GM21423 (cell line): ENCODE results near the gene TSPAN18.

Source experiments
- ATAC-seq: cut with Tn5 transposase; IDR thresholded peaks from one replicate; pipeline ENCODE4 v1.9.1; 2021; ENCODE audit warnings: mild to moderate bottlenecking, moderate library complexity; ENCODE audit not compliant: unreplicated experiment

The TSPAN18 gene

DNA sequence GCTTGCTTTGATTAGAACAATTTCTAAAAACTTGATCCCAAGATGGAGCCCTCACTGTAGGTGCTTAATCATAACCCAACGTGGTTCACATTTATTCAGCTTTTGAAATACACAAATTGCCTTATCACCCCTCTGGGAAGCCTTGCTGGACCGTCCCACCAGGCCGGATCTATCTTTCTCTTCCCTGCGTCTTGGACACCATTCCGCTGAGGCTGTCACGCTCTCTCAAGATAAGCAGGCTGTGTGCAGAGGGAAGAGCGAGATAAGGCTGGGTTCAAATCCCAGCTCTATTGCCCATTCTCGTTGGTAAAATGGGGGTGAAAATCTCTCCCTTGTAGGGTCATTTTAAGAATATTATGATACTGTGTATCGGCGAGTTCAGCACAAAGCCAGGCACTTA lies 244.4 kb downstream of the TSPAN18 start:
- ATAC-seq = no peak

DNA sequence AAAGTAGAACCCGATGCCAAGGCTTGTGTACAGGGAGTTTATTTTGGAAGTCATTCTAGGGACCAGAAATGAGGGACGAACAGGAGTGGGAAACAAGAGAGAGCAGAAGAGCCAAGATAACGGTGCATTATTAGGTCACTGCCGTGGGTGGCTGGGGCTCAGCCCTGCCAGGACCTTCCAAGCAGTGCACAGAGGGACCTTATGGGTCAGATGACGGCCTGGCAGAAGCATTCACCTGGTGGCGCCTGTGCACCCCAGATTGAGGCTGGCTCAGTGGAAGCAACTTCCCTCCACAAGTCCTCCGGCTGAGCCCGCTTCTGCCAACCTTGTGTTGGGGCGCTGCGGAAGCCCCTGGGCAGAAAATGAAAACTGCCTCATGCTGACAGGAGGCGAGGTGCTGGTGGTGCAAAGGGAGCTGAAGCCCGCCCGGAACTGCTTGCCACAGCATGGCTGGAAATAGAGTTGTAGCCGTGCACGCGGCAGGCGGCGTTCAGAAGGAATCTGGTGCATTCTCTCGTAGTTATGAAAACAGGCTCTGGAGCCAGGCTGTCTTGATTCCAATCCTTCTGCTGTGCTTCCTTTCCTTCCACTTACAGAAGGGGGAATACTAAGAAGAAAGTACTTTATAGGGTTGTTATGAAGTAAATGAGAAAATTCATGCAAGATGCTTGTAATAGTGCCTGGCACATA lies 246.1 kb downstream of the TSPAN18 start:
- no peak for ATAC-seq

DNA sequence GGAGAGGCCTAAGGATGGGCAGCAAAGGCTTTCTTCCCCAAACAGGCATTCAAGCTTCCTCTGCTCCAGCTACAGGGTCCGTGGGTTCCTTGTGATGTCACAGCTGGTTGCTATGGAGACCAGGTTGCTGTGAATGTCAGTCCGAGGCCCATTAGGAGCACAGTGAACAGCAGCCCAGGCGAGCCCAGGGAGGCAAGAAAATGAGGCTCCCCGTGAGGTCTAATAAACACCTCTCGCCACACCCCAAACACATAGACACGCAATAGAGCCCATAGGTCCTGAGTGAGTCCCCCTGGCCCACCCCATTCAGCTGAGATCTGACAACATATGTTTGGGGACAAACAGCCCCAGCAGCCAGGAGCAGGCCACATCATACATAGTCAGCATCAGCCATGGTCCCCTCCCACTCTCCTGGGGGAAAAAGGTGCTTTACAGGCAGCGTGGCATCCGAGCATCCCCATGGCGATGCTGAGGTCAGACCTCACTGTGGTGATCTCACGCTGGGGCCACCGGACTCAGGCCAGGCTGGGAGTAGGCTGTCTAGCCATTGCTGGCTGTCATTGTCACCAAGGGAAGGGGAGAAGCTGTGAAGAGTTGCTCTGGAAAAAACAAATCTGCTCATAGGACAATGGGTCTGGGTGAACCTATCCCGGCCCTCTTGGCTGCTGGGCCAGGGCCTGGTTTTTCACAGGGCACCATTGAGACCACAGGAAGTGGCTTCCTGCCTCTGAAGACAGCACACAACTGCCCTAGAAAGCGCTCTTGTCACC lies 247.1 kb downstream of the TSPAN18 start:
- no peak for ATAC-seq

DNA sequence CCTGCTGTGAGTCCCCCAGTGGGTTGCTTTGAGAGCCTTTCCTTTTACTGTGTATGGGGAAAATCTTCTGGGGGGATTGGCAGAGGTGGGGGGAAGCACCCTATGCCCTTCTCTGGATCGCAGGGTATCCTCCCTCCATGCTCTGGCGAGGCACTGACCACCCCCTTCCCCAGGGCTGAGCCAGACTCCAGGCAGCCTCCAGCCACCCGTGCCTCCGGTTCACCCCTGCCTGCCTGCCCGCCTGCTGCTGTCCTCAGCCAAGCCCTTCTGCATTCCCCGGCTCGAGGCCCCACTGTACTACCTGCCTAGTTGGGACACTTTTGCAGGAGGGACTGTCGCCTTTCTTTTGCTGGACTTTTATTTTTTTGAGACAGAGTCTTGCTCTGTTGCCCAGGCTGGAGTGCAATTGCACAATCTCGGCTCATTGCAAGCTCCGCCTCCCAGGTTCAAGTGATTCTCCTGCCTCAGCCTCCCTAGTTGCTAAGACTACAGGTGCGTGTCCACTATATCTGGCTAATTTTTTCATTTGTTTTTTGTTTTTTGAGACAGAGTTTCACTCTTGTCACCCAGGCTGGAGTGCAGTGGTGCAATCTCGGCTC lies 247.7 kb downstream of the TSPAN18 start:
- no peak for ATAC-seq

DNA sequence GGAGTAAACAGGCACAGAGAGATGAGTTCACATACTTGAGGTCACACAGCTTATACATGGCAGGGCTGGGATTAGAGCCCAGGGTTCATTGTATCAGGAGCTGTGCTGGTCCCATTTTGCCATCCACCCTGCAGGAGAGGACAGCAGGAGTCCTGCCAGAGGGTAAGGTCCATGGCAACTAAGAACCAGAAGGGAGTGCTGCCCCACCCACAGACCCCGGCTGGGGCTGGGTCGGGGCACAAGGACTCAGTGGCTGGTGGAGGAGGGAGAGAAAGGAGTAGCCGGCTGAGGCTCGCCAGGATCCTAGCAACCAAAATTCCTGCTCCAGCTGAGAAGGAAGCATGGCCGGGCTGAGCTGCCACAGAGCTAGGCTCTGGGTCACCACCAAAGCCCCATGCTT lies 249.8 kb downstream of the TSPAN18 start:
- no peak for ATAC-seq

DNA sequence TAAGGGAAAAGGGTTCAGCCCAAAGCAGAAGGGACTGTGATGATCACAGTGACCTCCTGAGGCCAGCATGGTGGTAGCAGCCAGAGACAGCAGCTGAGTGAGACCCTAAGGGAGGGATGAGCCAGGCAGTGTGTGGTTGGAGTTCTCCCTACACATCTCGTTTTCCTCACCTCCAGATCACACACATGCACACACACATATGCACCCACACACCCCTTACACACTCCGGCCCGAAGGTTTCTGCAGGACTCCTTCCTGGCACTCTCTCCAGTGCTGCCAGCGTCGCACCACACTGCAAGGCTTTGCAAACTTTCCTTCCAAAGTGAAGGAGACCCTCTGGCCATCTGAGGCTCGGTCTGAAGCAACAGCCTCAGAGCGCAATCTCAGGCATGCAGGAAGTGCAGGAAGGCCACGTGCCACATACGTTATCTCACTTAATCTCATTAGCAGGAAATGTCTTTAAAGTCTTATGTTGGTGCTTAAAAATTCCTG lies 250.8 kb downstream of the TSPAN18 start:
- no peak for ATAC-seq

DNA sequence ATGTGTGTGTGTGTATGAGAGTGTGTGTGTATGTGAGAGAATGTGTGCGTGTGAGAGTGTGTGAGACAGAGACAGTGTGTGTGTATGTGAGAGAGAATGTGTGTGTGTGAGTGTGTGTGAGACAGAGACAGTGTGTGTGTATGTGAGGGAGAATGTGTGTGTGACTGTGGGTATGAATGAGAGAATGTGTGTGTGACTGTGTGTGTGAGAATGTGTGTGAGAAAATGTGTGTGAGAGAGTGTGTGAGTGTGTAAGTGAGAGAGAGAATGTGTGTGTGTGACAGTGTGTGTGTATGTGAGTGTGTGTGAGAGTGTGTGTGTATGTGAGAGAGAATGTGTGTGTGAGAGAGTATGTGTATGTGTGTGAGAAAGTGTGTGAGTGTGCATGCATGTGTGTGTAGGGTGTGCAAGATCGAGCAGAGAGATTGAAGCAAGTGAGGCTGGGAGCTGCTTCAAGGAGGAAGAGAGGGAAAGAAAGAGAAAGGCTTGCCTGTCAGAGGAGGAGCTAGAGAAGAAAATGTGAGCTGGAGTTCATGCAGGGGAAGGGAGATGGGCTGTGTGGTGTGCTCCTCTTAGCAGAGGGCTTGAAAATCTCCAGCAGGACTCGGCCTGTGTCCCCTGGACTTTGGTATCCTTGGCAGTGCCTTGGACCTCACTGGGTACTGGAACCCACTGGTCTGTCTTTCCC lies 251.7 kb downstream of the TSPAN18 start:
- ATAC-seq = no peak

DNA sequence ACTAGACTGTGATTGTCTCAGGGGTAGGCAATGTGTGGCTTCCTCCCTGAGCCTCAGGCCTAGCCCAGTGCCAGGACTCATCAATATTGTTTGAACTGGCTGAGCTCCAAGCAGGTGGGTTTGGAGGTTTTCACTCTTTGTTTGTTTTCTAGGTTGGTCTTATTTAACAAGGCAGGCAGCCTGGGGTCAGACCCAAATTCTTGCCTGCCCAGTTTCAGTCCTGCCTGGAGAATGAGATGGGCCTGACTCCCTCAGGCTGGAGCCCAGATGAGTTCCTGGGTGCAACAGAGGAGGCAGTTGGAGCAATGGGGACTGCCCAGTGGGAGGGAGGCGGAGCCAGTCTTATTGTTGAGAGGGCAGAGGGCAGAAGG lies 252.2 kb downstream of the TSPAN18 start:
- no peak for ATAC-seq

DNA sequence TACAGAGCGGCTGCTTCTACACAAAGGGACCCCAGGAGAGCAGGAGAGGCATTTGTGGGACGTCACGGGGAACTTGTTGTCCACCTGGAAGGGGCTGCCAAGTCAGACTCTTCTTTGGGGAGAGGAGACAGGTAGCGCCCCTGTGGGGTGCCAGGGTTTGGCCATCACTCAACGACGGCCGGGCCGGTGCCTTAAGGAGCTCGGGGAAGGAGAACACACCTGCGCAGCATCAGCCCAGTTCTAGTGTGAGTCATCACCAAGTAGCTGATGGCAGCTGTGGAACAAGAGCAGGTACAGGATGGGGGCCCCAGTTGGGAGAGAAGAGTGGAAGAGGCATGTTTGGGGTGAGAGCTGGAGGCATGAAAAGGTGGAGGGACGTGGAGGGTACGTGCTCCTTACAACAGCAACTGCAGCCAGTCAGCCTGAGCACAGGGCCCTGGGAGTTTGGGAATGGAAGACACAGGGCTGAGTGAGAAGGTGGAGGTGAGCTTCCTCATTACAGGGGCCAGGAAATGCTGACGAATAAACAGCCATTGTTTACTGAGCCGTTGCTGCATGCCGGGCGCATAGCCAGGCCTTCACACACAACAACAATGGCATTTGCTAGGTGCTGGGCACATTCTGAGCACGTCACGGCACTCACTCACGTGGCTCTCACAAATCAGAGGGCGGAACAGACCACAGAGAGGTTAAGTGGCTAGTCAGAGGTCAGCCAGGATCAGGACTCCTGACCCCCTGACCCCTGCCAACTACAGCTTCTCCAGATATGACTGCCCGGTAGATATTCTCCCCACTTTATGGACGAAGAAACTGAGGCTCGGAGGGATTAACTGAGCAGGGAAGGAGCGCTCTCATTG lies 253.0 kb downstream of the TSPAN18 start:
- no peak for ATAC-seq

DNA sequence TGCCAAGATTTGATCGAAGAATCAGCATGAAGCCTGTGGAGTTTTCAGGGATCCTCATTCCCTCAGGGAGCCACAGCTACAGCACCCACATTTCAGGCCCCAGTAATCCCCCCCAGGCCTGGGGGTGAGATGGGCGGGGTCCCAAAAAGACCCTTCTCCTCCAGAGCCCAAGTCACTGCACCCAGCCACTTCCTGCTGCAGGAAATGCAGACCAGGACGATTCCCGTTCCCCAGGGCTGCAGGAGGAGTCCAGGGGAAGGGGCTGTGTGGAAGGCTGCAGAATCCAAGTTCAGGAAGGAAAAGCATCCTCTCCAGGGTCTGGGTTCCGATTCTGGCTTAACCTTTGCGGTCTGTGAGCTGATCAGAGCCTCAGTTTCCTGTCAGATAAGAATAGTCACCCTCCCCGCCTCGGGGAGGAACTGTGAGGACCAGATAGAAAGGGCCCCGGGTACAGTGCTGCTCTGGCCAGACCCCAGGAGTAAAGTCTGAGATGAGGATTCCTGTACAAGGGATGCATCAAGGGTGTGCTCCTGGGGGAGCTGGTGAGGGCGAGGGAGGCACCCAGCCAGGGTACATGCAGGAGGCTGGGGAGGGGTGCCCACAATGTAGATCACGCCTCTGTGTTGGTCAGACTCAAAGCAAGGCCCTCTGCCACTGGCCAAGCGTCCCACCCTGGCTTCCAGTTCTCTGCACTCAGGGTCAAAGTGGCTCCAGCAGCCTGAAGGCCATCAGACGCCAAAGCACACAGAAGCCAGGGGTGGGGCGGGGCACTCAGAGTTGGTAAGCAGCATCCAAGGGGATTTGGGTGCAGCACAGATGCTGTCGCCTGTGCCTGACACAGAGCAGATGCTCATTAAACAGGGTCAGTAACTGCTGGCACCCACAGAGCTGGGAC lies 254.0 kb downstream of the TSPAN18 start:
- ATAC-seq = no peak
